Astrocyte of the cerebellum (primary cell): Measurements from ENCODE around the gene SOX11.

Source experiments
- DNase-seq: peaks from one replicate; pipeline ENCODE4 v3.0.0-alpha.2; 2011; ENCODE audit warnings: low read depth
- H3K4me3 ChIP-seq: 2 replicates; pipeline ENCODE4 v1.5.1; 2011; ENCODE audit warnings: mild to moderate bottlenecking, low read depth, low read length, moderate library complexity
- CTCF ChIP-seq: IDR thresholded peaks from 2 replicates; pipeline ENCODE4 v1.5.1; 2012; ENCODE audit warnings: low read length, low read depth, moderate library complexity, mild to moderate bottlenecking; ENCODE audit errors: missing control alignments
- in situ Hi-C: cut with HindIII; loops from 2 replicates; pipeline ENCODE4 v1.10.0; 2017; ENCODE audit warnings: low sequenced_read_pairs

Gene SOX11

DNA sequence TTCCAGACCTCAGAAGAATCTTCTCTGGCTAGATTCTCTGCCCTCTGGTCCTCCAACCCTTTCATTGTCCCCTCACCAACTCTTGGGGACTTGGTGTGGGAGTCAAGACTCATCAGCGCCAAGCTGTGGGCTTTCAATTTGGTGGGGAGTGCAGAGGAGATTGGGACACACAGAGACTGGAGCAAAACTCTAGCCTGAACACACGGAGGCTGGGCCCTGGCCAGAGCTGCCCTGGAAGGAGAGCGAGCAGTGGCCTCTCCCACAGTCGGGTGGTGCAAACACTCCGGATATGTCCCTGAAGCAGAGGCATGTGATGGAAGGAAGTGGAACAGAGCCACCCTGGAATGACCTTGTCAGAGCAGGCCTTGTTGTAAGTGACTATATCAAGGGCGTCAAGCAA is 8.7 kb upstream of the SOX11 start:
- DNase-seq, result no peak
- H3K4me3 ChIP-seq, result no peak overlapping the region
- no peak for TF ChIP-seq CTCF
- in situ Hi-C loops, result no loop called here

- in situ Hi-C loops, result no loop called here
- TF ChIP-seq CTCF, result no peak
- H3K4me3 ChIP-seq, result no peak overlapping the region
- no peak for DNase-seq
Observed at GRCh38 chr2:5685225-5685624, 7.0 kb upstream of the SOX11 start.

GRCh38 chr2:5686068-5686467 is 6.1 kb upstream of the SOX11 start:
- in situ Hi-C loops, result no loop called here
- no peak for DNase-seq
- H3K4me3 ChIP-seq, result no peak overlapping the region
- no peak for TF ChIP-seq CTCF

DNA sequence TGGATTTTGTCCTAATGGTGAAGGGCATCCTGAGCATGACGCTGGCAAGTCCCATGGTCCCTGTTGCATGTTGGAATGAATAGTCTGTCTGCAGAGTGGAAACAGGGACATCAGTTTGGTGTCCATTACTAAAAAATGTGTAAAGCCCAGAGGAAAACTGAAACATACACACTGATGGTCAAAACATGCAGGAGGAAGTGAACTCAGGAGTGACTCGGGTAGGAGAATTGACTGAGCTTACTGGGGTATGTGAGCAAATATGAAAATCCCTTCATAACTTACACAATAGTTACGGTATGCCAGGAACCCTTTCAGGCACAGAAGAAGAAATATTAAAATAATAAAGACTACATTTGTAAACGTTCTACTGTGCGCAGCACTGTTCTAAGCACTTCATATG is 5.6 kb upstream of the SOX11 start:
- no peak for TF ChIP-seq CTCF
- DNase-seq, result no peak
- H3K4me3 ChIP-seq, result no peak overlapping the region
- in situ Hi-C loops, result no loop called here

DNA sequence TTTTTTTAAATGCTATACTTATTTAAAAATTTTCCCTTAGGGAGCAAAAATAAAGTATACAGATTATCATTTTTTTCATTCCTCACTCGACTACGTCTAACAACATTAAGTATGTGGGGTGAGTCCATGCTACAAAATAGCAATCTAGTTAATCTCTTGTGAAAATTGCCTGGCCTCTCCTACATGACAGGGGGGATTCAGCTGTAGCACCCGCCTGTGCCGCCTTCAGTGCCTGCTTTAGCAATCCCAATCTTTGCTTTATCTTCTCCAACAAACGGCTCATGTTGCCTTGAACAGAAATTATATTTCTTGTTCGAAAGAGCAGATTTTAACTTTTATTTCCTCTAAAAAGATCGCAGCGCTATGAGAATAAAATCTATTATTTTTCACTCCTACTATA is 2.4 kb upstream of the SOX11 start:
- DNase-seq, result no peak
- in situ Hi-C loops, result no loop called here
- H3K4me3 ChIP-seq, result peak overlapping the region; percentile 69
- no peak for TF ChIP-seq CTCF

DNA sequence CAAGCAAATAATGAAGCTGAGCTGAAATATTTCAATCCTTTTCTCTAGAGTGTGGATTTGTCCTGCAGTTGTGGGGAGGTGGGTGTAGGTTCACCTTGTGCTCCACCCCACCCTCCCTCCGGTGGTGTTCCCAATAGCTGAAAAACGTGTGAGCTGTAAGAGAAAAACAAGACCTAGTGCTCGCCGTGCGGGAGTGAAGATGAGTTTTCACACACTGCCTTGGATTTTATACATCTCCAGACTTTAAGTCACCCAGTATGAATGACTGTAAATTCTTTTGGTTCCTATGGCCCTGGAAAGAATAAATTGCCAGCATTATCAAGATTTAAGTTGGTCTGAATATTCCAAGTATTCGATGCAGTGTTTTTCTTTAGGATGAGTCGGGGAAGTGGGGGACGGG is 1.9 kb upstream of the SOX11 start:
- no peak for TF ChIP-seq CTCF
- peak overlapping the region; percentile 69 for H3K4me3 ChIP-seq
- DNase-seq, result no peak
- in situ Hi-C loops, result no loop called here

DNA sequence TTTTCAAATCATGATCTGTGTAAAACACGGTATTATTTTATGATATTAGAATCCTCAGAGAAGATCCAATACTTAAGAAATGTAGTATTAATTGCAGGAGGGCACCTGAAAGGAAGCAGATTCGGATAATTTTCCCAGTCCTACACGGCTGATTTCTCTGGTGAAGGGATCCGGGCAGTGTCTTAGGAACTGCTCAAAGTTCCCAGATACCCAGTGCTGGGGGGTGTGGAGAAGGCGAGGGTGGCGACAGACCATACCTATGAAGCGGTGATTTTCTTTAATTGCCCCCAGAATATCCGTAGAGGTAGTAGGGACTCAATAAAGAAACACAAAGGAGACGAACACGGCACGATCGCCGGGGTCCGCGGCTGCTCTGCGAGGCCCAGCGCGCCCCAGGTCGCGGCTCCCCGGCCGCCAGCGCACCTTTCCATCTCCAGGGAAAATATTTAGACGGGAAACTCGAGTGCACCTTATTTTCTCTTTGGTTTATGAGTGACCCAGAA is 1.4 kb upstream of the SOX11 start:
- in situ Hi-C loops, result no loop called here
- DNase-seq, result no peak
- H3K4me3 ChIP-seq, result peak overlapping the region; percentile 69
- TF ChIP-seq CTCF, result no peak
